ENCODE data around the gene SS18L1.
"Not testable (repeated sequence)": the region's sequence is repeated elsewhere in the genome, so short reads cannot be mapped to it uniquely, and the experiment has no call there.

Gene SS18L1

GRCh38 chr20:62137092-62137384 lies 6.5 kb upstream of the SS18L1 start:
- no peak for DNase-seq (ENCODE audit: low spot score)

DNA sequence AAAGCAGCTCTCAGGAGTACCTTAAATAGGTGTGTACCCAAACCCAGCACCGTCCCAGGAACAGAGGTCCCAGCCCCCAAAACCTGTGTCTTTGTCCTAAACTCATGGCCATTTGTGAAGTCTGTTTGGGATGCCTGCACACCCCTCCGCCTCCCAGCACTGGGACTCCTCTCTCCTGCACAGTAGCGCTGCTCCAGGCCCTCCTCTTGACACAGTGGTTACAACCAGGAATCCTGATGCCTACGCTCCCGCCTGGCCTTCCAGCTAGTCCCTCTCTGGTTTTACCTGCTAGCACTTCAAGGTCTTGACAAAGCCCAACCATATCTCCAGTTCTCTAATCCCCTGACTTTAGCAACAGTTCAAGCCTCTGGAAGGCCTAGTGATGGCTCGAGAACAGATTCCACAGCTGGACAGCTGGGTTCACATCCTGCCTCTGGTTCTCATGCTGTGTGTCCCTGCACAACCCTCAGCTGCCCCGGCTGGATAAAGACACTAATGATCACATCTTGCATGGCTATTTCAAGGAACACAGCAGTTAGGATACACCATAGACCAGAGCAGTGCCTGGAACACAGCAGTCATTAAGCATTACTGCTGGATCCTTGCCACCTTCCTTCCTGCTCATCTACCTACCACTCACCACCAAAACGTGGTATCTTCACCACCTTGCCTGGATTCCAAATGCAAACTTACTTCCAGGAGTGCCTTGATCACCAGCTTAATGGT lies 5.9 kb upstream of the SS18L1 start:
- DNase-seq (ENCODE audit: low spot score): no peak

- DNase-seq (ENCODE audit: low spot score): no peak
These were observed 5.4 kb upstream of the SS18L1 start for GRCh38 chr20:62138204-62138543.

DNA sequence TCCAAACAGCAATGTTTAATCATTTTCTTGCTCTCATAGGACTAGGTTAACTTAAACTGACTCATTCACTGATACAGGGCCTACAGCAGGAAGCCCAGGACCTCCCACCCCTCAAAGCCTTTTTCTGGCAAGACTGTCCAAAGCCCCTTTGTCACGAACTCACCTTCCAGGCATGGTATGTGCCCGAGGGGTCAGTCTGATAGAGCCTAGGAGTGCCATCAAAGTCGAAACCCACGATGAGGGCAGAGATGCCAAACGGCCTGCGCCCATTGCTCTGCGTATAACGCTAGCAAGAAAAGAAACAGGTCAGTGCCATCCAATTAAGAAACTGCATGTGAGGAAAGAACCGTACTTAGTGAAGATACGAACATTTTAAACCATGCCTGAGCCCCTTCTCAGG lies 4.7 kb upstream of the SS18L1 start:
- no peak for DNase-seq (ENCODE audit: low spot score)

DNA sequence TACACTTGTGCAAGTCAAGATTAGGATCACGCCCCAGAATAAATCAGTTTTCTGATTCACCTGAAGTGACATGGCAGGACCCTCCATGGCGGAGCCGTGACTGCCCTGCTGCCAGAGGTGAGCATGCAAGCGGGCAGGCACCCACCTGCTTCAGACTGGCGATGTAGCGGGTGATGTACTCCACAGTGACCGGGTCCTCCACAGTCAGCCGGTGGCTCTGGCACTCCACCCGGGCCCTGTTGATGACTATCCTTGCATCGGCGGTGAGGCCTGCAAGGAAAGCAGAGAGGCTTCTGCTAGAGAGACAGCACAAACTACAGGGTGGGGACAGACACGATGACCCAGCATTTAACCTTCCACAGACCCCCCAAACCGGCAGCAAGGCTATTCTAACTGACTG lies 3.9 kb upstream of the SS18L1 start:
- DNase-seq (ENCODE audit: low spot score): no peak

- DNase-seq (ENCODE audit: low spot score): no peak
These were observed 2.5 kb upstream of the SS18L1 start for GRCh38 chr20:62141043-62141396.

- no peak for DNase-seq (ENCODE audit: low spot score)
These were observed 1.9 kb upstream of the SS18L1 start for GRCh38 chr20:62141397-62142251.

DNA sequence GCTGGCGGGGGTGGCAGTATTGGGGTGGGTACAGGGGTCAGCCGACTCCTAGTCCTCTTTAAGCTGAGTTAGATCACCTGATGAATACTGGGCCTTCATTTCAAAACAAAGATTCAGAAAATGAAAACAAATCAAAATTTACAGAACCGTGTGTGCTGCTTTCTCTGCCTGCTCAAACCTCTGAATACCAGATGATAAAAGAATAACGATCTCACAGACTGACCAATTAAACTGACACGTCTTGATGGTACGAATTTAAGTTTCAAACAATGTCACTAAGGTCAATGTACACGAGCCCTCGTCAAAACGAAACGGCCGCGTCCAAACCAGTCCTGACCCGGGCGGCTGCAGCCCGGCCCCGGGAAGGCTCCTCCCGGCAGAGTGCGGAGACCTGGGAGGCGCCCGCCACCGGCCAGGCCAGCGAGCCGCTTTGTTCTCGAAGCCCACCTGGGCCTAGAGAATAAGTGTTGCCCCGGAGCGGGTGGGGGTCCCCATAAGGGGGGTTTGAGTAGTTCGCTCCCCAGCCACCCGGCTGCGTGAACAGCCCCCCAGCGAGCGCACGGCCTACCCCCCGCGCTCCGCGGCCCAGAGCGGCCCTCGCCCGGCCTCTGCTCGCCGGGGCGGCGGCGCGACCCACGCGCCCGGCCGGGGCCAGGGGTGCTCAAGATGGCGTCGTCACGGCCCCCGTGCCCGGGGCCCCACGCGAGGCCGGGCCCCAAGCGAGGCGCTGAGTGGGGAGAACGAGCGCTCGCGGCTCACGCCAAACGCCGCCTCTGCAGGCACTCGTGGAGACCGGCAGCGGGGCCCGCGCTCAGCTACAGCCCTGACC lies 1.1 kb upstream of the SS18L1 start:
- no peak for DNase-seq (ENCODE audit: low spot score)

DNA sequence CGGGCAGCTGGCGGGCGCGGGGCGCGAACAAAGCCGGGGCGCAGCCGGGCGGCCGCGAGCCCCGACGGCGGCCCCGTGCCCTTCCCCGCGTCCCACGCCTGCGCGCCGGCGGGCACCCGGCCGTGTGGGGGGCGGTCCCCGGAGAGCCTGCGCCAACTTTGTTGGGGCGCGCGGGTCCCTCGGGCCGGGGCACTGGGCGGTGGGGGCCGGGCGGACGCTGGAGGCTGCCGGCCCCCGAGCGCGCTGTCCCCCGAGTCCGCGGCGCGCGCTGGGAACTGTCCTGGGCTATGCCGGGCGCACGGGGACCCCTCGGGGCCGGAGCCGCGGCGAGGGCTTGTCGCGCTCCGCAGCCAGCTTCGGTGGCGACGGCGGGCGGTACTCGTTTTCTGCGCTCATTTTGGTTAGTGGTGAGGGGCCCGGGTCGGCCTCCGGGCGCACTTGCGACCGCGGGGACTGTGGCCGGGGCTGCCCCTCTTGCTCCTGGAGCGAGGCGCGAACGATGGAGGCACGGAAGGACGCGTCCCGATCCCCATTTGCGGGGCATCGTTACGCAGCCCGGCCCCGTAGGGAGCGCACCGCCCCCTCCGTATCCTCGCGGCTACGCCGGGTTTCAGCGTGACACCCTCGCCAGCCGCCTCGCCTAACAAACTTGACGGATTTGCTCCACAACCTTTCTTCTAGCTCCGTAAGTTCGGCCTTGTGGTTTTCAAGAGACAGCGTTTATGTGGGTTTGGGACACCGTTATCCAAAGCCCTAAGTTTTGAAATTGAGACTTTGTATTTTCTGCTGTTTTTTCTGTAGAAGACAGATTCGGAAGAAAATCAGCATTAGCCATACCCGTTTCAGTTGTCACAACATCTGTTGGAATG lies 622 bp downstream of the SS18L1 start:
- DNase-seq (ENCODE audit: low spot score): no peak

GRCh38 chr20:62145688-62146018 lies 2.1 kb downstream of the SS18L1 start:
- DNase-seq (ENCODE audit: low spot score): no peak

DNA sequence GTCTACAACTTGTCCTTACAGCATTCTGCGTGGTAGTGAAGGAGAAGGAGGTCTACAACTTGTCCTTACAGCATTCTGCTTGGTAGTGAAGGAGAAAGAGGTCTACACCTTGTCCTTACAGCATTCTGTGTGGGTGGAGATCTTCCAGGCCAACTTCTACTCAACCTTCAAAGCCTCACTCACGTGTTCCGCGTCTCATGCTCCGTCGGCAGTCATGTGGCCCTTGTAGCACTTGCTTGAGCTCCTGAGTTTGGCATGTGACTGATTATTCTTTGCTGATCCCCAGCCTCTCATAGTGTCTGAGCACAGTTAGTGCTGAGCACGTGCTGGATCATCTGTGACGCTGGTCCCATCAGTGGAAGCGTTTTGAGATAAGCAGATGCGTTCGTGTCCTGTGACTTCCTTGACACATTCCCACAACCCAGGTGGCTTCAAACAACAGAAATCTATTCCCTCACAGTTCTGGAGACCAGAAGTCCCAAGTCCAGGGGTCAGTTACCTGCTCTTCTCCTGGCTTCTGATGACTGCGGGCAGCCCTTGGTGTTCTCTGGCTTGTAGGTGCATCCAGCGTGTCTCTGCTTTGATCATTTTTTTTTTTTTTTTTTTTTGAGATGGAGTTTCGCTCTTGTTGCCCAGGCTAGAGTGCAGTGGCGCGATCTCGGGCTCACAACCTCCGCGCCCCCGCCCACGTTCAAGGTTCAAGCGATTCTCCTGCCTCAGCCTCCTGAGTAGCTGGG lies 2.6 kb downstream of the SS18L1 start:
- DNase-seq (ENCODE audit: low spot score): no peak

GRCh38 chr20:62147125-62147524 lies 3.6 kb downstream of the SS18L1 start:
- no peak for DNase-seq (ENCODE audit: low spot score)

GRCh38 chr20:62147528-62147927 lies 4.0 kb downstream of the SS18L1 start:
- no peak for DNase-seq (ENCODE audit: low spot score)

GRCh38 chr20:62148383-62148782 lies 4.8 kb downstream of the SS18L1 start:
- not testable (repeated sequence) for DNase-seq (ENCODE audit: low spot score)

GRCh38 chr20:62148908-62149314 lies 5.3 kb downstream of the SS18L1 start:
- DNase-seq (ENCODE audit: low spot score): no peak

DNA sequence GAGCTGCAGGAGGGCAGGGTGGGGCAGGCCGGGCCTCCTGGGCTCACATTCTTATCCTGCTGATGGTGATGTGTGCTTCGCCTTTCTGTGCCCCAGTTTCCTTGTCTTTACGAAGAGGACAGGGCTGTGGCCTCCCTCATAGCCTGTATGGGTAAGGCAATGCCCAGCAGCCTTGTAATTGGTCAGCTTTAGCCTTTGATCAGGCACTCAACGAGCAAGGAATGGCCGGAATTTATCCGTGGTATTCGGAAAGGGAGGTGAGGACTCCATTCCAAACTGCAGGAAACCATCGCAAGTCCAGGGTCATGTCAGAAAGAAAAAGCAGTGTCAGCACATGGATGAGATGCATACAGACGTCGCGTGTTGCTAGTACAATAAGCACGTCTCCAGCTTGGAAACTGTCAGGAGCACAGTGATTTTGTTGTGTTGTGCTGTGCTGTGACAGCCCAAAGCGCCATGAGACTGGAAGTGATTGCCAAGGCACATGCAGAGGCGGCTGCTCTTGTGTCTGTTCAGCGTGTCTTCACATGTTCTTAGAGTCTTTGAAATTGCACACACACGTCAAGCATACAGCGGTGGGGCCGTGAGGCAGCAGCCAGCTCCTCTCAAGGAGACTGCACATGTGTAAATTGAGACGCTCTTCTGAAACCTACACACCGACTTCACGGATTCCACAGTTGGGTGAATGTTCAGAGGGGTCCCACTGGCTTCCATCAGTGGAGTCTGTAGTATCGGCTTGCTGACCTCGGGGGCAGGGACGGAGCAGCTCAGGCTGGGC lies 6.2 kb downstream of the SS18L1 start:
- peak; percentile 48 for DNase-seq (ENCODE audit: low spot score)

DNA sequence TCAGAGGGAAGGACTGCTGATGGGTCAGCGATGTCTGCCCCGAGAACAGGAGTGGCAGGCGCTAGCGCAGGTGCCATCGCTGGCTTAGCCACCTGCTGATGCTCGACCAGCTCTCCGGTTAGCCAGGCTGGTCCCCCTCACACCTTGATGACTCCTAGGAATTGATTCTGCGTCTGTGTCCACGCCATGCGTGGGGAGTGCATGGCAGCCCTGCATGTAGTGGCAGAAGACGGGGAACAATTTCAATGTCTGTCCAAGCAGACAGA lies 6.7 kb downstream of the SS18L1 start:
- DNase-seq (ENCODE audit: low spot score): no peak

- DNase-seq (ENCODE audit: low spot score): no peak
These were observed 7.7 kb downstream of the SS18L1 start for GRCh38 chr20:62151225-62151624.

DNA sequence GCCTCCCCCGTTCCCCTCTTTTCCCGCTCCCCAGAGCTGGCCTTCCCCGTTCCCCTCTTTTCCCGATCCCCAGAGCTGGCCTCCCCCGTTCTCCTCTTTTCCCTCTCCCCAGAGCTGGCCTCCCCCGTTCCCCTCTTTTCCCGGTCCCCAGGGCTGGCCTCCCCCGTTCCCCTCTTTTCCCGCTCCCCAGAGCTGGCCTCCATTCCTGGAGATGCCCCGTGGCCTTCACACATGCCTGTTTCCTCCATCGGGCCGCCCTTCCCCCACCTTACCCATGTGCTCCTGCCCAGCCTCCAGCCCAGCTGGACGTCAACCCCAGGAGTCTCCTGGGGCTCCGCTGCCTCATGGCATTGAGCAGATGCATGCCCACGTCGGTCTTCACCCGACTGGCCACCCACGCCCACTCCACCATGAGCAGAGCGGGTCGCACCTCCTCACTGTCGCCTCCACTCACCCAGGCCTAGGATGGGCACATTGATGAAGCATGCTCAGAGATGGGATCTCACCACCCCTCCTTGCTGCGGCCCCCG lies 8.3 kb downstream of the SS18L1 start:
- DNase-seq (ENCODE audit: low spot score): no peak

DNA sequence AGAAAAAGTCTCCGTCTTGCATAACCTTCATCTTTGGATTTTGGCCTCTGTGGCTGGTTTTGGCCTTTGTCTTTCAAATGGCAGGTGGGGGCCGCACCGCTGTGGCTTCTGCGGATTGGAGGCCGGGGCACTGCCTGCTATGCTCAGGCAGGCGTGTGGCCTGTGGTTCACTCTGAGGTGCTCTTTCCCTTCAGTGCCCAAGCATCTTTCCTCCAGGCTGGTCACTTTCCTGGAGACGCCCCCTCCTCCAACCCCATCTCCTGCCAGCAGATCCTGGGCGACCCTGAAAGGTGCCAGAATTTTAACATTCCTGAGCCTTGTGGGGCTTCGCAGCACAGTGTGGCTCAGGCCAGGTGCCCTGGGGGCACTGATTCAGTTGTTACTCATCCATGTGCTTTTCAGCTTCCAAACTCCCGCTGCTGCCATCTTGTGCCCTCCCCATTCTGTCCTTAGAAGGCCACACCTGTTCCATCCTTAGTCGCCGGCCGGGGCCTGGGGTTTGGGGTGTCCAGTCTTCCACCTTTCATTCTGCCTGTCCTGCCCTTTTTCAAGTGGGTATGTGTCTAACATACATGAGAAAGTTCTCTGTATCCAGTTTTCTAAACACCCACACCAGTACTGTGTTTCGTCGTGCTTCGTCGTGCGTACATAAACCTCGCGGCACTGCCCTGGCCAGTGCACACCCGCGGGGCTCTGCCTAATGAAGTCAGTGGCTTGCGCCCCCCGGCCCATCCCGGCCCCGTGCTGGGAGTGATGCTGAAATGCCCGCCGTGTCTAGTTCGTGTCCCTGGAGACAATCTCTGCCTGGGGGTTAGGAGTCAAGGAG lies 12.1 kb downstream of the SS18L1 start:
- no peak for DNase-seq (ENCODE audit: low spot score)

Measured in globus pallidus (tissue), 1 donor.